GM12878 (cell line): ENCODE measurements around the gene WDFY4.

Experiments
- EP300 ChIP-seq, 2 experiments: fragments of 150-350 bp in 1 of 2; IDR thresholded peaks; 2 replicates each; pipeline ENCODE4 v1.6.1; 2011 to 2012; ENCODE audit warnings: low read depth in 2 of 2, low read length in 2 of 2, borderline replicate concordance in 1 of 2, improper control_type of control experiment in 1 of 2, inconsistent platforms in 1 of 2; ENCODE audit not compliant: control insufficient read depth in 1 of 2
- RAD21 ChIP-seq: IDR thresholded peaks from 2 replicates; pipeline ENCODE4 v1.6.1; 2011; ENCODE audit warnings: mild to moderate bottlenecking, low read depth, low read length, moderate library complexity; ENCODE audit not compliant: insufficient read depth
- SUZ12 ChIP-seq: fragments of 200-600 bp; sonication (generic); IDR thresholded peaks from one replicate; pipeline ENCODE4 v1.6.1; 2018; ENCODE audit warnings: antibody characterized with exemption, mild to moderate bottlenecking; ENCODE audit not compliant: unreplicated experiment
- ZNF217 ChIP-seq: fragments of 450-650 bp; IDR thresholded peaks from 2 replicates; pipeline ENCODE4 v1.6.1; 2017; ENCODE audit warnings: antibody characterized with exemption, mild to moderate bottlenecking
- TF ChIP-seq, protein P1 (sequence below): fragments of 450-650 bp; conservative IDR thresholded peaks from 2 replicates; pipeline ENCODE4 v1.6.1; 2017; ENCODE audit warnings: mild to moderate bottlenecking, moderate library complexity
- TF ChIP-seq, protein P2 (sequence below), 3 experiments: IDR thresholded peaks in 2 of 3; conservative IDR thresholded peaks in 1 of 3; 2 replicates each; pipeline ENCODE4 v1.5.1; 2011; ENCODE audit warnings: low read depth in 3 of 3, low read length in 3 of 3, mild to moderate bottlenecking in 3 of 3, control low read depth in 2 of 3, moderate library complexity in 2 of 3, inconsistent platforms in 1 of 3, mixed read lengths in 1 of 3; ENCODE audit not compliant: control insufficient read depth in 2 of 3, insufficient read depth in 1 of 3; ENCODE audit errors: extremely low read depth in 1 of 3

DNA sequence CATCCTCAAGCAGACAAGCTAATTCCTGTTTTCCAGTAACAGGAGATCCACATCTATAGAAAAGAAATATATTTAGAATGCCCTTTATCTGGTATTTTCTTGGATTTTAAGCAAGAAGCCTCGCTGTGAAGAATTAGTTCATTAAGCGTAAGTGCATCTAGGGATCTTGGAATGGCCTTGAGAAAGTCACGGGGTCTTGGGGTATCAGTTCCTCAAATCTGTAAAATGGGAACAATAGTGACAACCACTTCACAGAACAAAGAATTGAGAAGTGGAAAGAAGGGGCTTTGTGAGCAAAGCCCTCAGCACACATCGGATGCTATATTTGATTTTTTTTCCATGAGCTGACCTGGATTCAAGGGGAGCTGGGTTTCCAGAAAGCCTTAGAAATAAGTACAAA is 32.3 kb upstream of the WDFY4 start:
- TF ChIP-seq, protein P1, sequence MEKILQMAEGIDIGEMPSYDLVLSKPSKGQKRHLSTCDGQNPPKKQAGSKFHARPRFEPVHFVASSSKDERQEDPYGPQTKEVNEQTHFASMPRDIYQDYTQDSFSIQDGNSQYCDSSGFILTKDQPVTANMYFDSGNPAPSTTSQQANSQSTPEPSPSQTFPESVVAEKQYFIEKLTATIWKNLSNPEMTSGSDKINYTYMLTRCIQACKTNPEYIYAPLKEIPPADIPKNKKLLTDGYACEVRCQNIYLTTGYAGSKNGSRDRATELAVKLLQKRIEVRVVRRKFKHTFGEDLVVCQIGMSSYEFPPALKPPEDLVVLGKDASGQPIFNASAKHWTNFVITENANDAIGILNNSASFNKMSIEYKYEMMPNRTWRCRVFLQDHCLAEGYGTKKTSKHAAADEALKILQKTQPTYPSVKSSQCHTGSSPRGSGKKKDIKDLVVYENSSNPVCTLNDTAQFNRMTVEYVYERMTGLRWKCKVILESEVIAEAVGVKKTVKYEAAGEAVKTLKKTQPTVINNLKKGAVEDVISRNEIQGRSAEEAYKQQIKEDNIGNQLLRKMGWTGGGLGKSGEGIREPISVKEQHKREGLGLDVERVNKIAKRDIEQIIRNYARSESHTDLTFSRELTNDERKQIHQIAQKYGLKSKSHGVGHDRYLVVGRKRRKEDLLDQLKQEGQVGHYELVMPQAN = no peak
- TF ChIP-seq EP300 (IDR thresholded peaks at IDR 0.05; ENCODE audit: borderline replicate concordance in 1 of 2, control insufficient read depth in 1 of 2, low read depth in 2 of 2, low read length in 2 of 2) (no peak), SUZ12 (no peak), RAD21 (no peak), ZNF217 (peak; percentile 58; the same call in 1 of the 2 replicates)
- TF ChIP-seq, protein P2, sequence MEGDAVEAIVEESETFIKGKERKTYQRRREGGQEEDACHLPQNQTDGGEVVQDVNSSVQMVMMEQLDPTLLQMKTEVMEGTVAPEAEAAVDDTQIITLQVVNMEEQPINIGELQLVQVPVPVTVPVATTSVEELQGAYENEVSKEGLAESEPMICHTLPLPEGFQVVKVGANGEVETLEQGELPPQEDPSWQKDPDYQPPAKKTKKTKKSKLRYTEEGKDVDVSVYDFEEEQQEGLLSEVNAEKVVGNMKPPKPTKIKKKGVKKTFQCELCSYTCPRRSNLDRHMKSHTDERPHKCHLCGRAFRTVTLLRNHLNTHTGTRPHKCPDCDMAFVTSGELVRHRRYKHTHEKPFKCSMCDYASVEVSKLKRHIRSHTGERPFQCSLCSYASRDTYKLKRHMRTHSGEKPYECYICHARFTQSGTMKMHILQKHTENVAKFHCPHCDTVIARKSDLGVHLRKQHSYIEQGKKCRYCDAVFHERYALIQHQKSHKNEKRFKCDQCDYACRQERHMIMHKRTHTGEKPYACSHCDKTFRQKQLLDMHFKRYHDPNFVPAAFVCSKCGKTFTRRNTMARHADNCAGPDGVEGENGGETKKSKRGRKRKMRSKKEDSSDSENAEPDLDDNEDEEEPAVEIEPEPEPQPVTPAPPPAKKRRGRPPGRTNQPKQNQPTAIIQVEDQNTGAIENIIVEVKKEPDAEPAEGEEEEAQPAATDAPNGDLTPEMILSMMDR (IDR thresholded peaks at IDR 0.05 in 2 of 3, conservative IDR thresholded peaks at IDR 0.05 in 1 of 3; ENCODE audit: control insufficient read depth in 2 of 3, extremely low read depth in 1 of 3, insufficient read depth in 1 of 3, low read depth in 3 of 3, low read length in 3 of 3) = no peak
